ENCODE results near the gene ANO1.

- TF ChIP-seq POLR2A (IDR thresholded peaks at IDR 0.05) (no peak), CTCF (IDR thresholded peaks at IDR 0.05) (no peak)
These were observed 131.3 kb downstream of the ANO1 start for GRCh38 chr11:70209391-70209912.

Data from Peyer's patch (tissue), 4 donors.